PFSK-1 (cell line): ENCODE data around the gene SLC41A3.

Source experiments
- FOXP2 ChIP-seq: optimal IDR thresholded peaks from 2 replicates; pipeline ENCODE3; 2011; ENCODE audit warnings: borderline replicate concordance, control low read depth, inconsistent platforms; ENCODE audit not compliant: insufficient read depth; ENCODE audit errors: extremely low read length, extremely low read depth
- POLR2AphosphoS5 ChIP-seq: IDR thresholded peaks from 2 replicates; pipeline ENCODE4 v1.6.1; 2012; ENCODE audit warnings: low read depth, mild to moderate bottlenecking, control low read depth, low read length, moderate library complexity
- REST ChIP-seq, 2 experiments: IDR thresholded peaks; 2 replicates each; pipeline versions ENCODE4 v1.6.1 to v1.8.0; 2011 to 2012; ENCODE audit warnings: low read depth in 2 of 2, low read length in 2 of 2, control low read depth in 1 of 2, inconsistent platforms in 1 of 2, mild to moderate bottlenecking in 1 of 2, moderate library complexity in 1 of 2; ENCODE audit not compliant: insufficient read depth in 1 of 2
- SIN3A ChIP-seq: IDR thresholded peaks from 2 replicates; pipeline ENCODE4 v1.6.1; 2012; ENCODE audit warnings: mild to moderate bottlenecking, low read length, moderate library complexity, borderline replicate concordance; ENCODE audit not compliant: insufficient read depth
- TAF1 ChIP-seq: IDR thresholded peaks from 2 replicates; pipeline ENCODE4 v1.6.1; 2012; ENCODE audit warnings: low read length, control low read depth, borderline replicate concordance; ENCODE audit not compliant: insufficient read depth

SLC41A3 gene

DNA sequence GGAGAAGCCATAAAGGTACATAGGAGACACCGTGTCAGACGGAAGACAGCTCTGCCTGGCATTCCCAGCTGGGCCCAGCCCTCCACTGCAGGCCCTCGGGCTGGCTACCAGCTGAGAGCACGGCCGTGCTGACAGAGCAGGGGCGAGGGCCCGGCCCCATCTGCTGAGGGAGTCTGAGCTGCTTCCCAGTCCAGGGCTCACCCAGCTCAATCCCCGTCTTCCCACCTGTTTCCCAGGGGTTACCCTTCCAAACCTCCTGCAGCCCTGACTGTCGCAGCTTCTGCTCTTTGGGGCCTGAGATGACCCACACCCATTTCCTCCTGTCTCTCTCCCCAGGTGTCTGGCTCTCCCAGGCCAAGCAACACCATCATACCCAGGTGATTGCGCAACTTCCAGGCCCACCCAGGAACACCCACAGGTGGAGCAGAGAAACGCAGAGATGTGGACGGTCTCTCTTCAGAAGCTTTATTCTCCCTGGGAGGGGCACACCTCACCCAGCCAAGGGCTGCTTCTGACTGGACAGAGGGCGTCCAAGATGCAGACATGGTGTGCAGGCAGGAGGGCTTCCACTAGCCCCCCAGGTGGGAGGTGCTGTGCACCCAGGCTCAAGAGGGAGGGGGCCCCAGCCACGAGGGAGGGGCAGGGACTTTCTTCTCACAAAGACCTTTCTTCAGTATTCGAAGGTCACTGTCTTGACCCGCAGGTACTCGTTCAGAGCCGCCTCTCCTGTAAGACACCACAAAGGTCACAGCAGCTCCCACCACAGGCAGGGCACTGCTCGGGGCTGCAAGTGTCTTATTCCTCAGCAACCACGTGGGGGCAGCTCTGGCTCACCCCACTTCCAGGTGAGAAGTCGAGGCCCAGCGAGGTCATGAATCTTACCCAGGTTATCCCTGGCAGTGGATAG, 19.4 kb upstream of the SLC41A3 start:
- TF ChIP-seq POLR2AphosphoS5 = no peak
- no peak for TF ChIP-seq FOXP2
- TF ChIP-seq SIN3A = no peak
- TF ChIP-seq TAF1 = no peak
- no peak for TF ChIP-seq REST (IDR thresholded peaks at IDR 0.05; ENCODE audit: insufficient read depth in 1 of 2, low read depth in 2 of 2, low read length in 2 of 2)

DNA sequence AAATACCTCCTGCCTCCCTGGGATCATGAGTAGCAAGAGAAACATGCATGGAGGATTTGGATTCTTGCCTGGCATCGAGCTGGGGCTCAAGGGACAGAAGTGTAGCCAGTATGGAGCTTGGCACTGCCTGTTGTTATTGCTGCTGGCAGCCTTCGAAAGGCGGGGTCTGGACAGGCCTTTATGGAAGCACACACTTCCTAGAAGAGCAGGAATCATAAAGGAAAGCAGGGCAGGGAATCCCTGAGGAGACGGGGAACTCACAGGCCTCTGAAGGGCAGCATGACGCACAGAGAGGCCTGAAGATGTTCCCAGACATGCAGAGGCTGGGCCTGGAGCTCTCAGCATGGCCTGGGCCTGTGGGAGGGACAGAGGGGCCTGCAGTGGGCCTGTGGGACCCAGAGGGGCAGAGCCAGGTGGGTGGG, 18.6 kb upstream of the SLC41A3 start:
- no peak for TF ChIP-seq TAF1
- TF ChIP-seq REST (IDR thresholded peaks at IDR 0.05; ENCODE audit: insufficient read depth in 1 of 2, low read depth in 2 of 2, low read length in 2 of 2) = no peak
- TF ChIP-seq POLR2AphosphoS5 = no peak
- TF ChIP-seq SIN3A = no peak
- no peak for TF ChIP-seq FOXP2

GRCh38 chr3:126102011-126102410, 18.1 kb upstream of the SLC41A3 start:
- TF ChIP-seq POLR2AphosphoS5 (no peak), TAF1 (no peak)

GRCh38 chr3:126101521-126101982, 17.6 kb upstream of the SLC41A3 start:
- TF ChIP-seq TAF1 (no peak), POLR2AphosphoS5 (no peak), SIN3A (no peak), REST (IDR thresholded peaks at IDR 0.05; ENCODE audit: insufficient read depth in 1 of 2, low read depth in 2 of 2, low read length in 2 of 2) (no peak), FOXP2 (no peak)

DNA sequence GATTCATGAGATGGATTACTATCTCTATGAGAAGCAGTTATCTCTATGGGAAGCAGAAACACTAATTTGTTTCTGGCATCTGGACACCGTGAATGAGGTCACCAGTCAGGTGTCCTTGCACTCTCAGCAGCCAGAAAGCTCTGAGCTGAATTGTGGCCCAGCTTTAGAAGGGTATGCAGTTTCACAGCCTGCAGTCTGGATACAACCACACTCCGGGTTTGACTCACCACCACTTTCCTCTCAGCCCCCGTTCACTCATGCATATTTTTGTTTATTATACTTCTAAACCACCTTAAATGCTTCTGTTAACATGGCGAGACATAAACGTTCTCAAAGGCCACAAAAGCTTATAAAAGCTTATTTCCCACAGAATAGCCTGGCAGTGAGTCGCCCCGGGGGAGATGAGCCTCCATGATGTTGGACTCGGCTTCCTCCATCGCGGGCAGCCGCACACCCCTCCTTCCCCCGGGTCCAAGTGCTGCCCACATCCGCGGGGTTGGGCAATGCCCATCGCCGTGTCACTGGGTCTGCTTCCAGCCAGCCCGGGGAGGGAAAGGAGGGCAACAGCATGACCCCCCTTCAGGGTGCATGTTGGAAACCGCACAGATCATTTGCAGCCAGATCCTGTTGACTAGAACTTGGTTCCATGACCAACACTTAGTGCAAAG, 16.8 kb upstream of the SLC41A3 start:
- TF ChIP-seq TAF1 = no peak

- TF ChIP-seq REST (IDR thresholded peaks at IDR 0.05; ENCODE audit: insufficient read depth in 1 of 2, low read depth in 2 of 2, low read length in 2 of 2) = no peak
- no peak for TF ChIP-seq FOXP2
- TF ChIP-seq SIN3A = no peak
- TF ChIP-seq POLR2AphosphoS5 = no peak
- no peak for TF ChIP-seq TAF1
These were observed 16.3 kb upstream of the SLC41A3 start for GRCh38 chr3:126100269-126100633.
